Neural progenitor cell (in vitro differentiated cells): ENCODE data around the gene EDEM2.

Experiments
- CTCF ChIP-seq: fragments of 200-600 bp; sonication (generic); IDR thresholded peaks from 2 replicates; pipeline ENCODE4 v1.5.1; 2017; ENCODE audit warnings: antibody characterized with exemption, mild to moderate bottlenecking
- EZH2phosphoT487 ChIP-seq: fragments of 200-600 bp; sonication (generic); IDR thresholded peaks from 2 replicates; pipeline ENCODE4 v1.6.1; 2017; ENCODE audit warnings: antibody characterized with exemption

DNA sequence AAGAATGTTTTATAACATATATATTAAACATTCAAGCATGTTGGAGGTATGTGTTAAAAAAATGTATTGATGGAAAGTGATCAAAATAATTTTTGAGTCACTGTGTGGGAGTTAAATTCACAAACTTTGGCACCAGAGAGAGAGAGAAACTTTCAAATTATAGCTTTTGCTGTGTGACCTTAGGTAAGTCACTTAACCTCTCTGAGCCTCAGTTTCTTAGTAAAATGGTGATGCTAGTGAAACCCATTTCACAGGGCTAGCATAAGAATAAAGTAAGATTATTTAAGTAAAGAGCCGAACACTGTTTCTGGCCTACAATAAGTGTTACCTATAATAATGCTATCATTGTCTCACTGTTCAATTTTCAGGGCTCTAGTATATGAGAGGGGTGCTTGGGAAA is 20.7 kb upstream of the EDEM2 start:
- TF ChIP-seq CTCF (no peak), EZH2phosphoT487 (no peak)
